Measurements from ENCODE around the gene CDPF1.

The CDPF1 gene

GRCh38 chr22:46290121-46290842 is 40.2 kb upstream of the CDPF1 start:
- Histone ChIP-seq H3K9ac (ENCODE audit: low read length) (no peak overlapping the region), H3K56ac (ENCODE audit: low read length) (no peak overlapping the region), H3K4ac (ENCODE audit: low read depth, low read length) (no peak overlapping the region), H4K5ac (ENCODE audit: low read length) (no peak overlapping the region), H3K36me3 (ENCODE audit: control insufficient read depth, insufficient read depth, low read length) (no peaks in the 10 kb centered on the region), H3K4me3 (ENCODE audit: low read length) (no peak overlapping the region), H3K18ac (ENCODE audit: low read length) (no peak overlapping the region), H3K4me2 (ENCODE audit: low read length) (no peak overlapping the region), H2BK15ac (replicated peaks; ENCODE audit: low read depth) (no peak overlapping the region), H3K27ac (ENCODE audit: low read depth, low read length) (no peak overlapping the region), H2BK120ac (ENCODE audit: low read depth, low read length) (no peak overlapping the region), H3K79me2 (ENCODE audit: control insufficient read depth, insufficient read depth, low read length) (no peaks in the 10 kb centered on the region), H2AK5ac (ENCODE audit: low read length) (no peak overlapping the region), H2BK5ac (ENCODE audit: low read length) (no peak overlapping the region), H3K23ac (ENCODE audit: low read length) (no peak overlapping the region), H3K79me1 (ENCODE audit: low read length) (no peaks in the 10 kb centered on the region), H4K8ac (ENCODE audit: low read depth, low read length) (no peak overlapping the region), H3K27me3 (ENCODE audit: insufficient read depth, low read length, poor library complexity) (no peaks in the 10 kb centered on the region), H3K4me1 (ENCODE audit: control insufficient read depth, low read depth, low read length) (no peaks in the 10 kb centered on the region)
- WGBS (ENCODE audit: extremely low coverage, insufficient coverage, low lambda C conversion rate), result no CpG with 5 or more reads among the region's 17 CpGs
- no peak for DNase-seq

GRCh38 chr22:46289244-46289891 is 39.3 kb upstream of the CDPF1 start:
- H2BK120ac ChIP-seq (ENCODE audit: low read depth, low read length), result no peak overlapping the region
- no peaks in the 10 kb centered on the region for H3K79me2 ChIP-seq (ENCODE audit: control insufficient read depth, insufficient read depth, low read length)
- no peak overlapping the region for H3K4me2 ChIP-seq (ENCODE audit: low read length)
- no peak overlapping the region for H2BK5ac ChIP-seq (ENCODE audit: low read length)
- H3K9ac ChIP-seq (ENCODE audit: low read length), result no peak overlapping the region
- no peak for DNase-seq
- no peak overlapping the region for H4K5ac ChIP-seq (ENCODE audit: low read length)
- H3K27me3 ChIP-seq (ENCODE audit: insufficient read depth, low read length, poor library complexity), result no peaks in the 10 kb centered on the region
- no peak overlapping the region for H2BK15ac ChIP-seq (replicated peaks; ENCODE audit: low read depth)
- no peaks in the 10 kb centered on the region for H3K79me1 ChIP-seq (ENCODE audit: low read length)
- no peaks in the 10 kb centered on the region for H3K4me1 ChIP-seq (ENCODE audit: control insufficient read depth, low read depth, low read length)
- H3K18ac ChIP-seq (ENCODE audit: low read length), result no peak overlapping the region
- H3K27ac ChIP-seq (ENCODE audit: low read depth, low read length), result no peak overlapping the region
- no peak overlapping the region for H3K4ac ChIP-seq (ENCODE audit: low read depth, low read length)
- H3K4me3 ChIP-seq (ENCODE audit: low read length), result no peak overlapping the region
- H3K56ac ChIP-seq (ENCODE audit: low read length), result no peak overlapping the region
- H2AK5ac ChIP-seq (ENCODE audit: low read length), result no peak overlapping the region
- no peaks in the 10 kb centered on the region for H3K36me3 ChIP-seq (ENCODE audit: control insufficient read depth, insufficient read depth, low read length)
- no CpG with 5 or more reads among the region's 33 CpGs for WGBS (ENCODE audit: extremely low coverage, insufficient coverage, low lambda C conversion rate)
- no peak overlapping the region for H3K23ac ChIP-seq (ENCODE audit: low read length)
- no peak overlapping the region for H4K8ac ChIP-seq (ENCODE audit: low read depth, low read length)

GRCh38 chr22:46288846-46289243 is 38.8 kb upstream of the CDPF1 start:
- Histone ChIP-seq H3K36me3 (ENCODE audit: control insufficient read depth, insufficient read depth, low read length) (no peaks in the 10 kb centered on the region), H2BK120ac (ENCODE audit: low read depth, low read length) (no peak overlapping the region)
- WGBS (ENCODE audit: extremely low coverage, insufficient coverage, low lambda C conversion rate), result no CpG with 5 or more reads among the region's 7 CpGs

GRCh38 chr22:46287873-46288751 is 38.0 kb upstream of the CDPF1 start:
- Histone ChIP-seq H3K4me3 (ENCODE audit: low read length) (no peak overlapping the region), H3K79me2 (ENCODE audit: control insufficient read depth, insufficient read depth, low read length) (no peaks in the 10 kb centered on the region), H3K4ac (ENCODE audit: low read depth, low read length) (no peak overlapping the region), H3K56ac (ENCODE audit: low read length) (no peak overlapping the region), H3K27me3 (ENCODE audit: insufficient read depth, low read length, poor library complexity) (no peaks in the 10 kb centered on the region), H4K5ac (ENCODE audit: low read length) (no peak overlapping the region), H3K23ac (ENCODE audit: low read length) (no peak overlapping the region), H2BK5ac (ENCODE audit: low read length) (no peak overlapping the region), H2AK5ac (ENCODE audit: low read length) (no peak overlapping the region), H2BK120ac (ENCODE audit: low read depth, low read length) (no peak overlapping the region), H3K36me3 (ENCODE audit: control insufficient read depth, insufficient read depth, low read length) (no peaks in the 10 kb centered on the region), H3K4me1 (ENCODE audit: control insufficient read depth, low read depth, low read length) (no peaks in the 10 kb centered on the region), H4K8ac (ENCODE audit: low read depth, low read length) (no peak overlapping the region), H3K79me1 (ENCODE audit: low read length) (no peaks in the 10 kb centered on the region), H2BK15ac (replicated peaks; ENCODE audit: low read depth) (no peak overlapping the region), H3K4me2 (ENCODE audit: low read length) (no peak overlapping the region), H3K9ac (ENCODE audit: low read length) (no peak overlapping the region), H3K27ac (ENCODE audit: low read depth, low read length) (no peak overlapping the region), H3K18ac (ENCODE audit: low read length) (no peak overlapping the region)
- no CpG with 5 or more reads among the region's 24 CpGs for WGBS (ENCODE audit: extremely low coverage, insufficient coverage, low lambda C conversion rate)
- no peak for DNase-seq

More at GRCh38 chr22:46288846-46289243, 38.8 kb upstream of the CDPF1 start:
- Histone ChIP-seq H3K4ac (ENCODE audit: low read depth, low read length) (no peak overlapping the region), H3K27ac (ENCODE audit: low read depth, low read length) (no peak overlapping the region), H3K23ac (ENCODE audit: low read length) (no peak overlapping the region), H3K27me3 (ENCODE audit: insufficient read depth, low read length, poor library complexity) (no peaks in the 10 kb centered on the region), H2AK5ac (ENCODE audit: low read length) (no peak overlapping the region), H3K9ac (ENCODE audit: low read length) (no peak overlapping the region), H3K56ac (ENCODE audit: low read length) (no peak overlapping the region), H2BK5ac (ENCODE audit: low read length) (no peak overlapping the region), H3K18ac (ENCODE audit: low read length) (no peak overlapping the region), H3K4me3 (ENCODE audit: low read length) (no peak overlapping the region), H4K8ac (ENCODE audit: low read depth, low read length) (no peak overlapping the region), H3K79me2 (ENCODE audit: control insufficient read depth, insufficient read depth, low read length) (no peaks in the 10 kb centered on the region), H3K4me2 (ENCODE audit: low read length) (no peak overlapping the region), H3K4me1 (ENCODE audit: control insufficient read depth, low read depth, low read length) (no peaks in the 10 kb centered on the region), H3K79me1 (ENCODE audit: low read length) (no peaks in the 10 kb centered on the region), H4K5ac (ENCODE audit: low read length) (no peak overlapping the region), H2BK15ac (replicated peaks; ENCODE audit: low read depth) (no peak overlapping the region)
- no peak for DNase-seq

GRCh38 chr22:46286941-46287872 is 37.1 kb upstream of the CDPF1 start:
- no peak overlapping the region for H2BK120ac ChIP-seq (ENCODE audit: low read depth, low read length)
- H3K9ac ChIP-seq (ENCODE audit: low read length), result no peak overlapping the region
- H3K27ac ChIP-seq (ENCODE audit: low read depth, low read length), result no peak overlapping the region
- H2BK5ac ChIP-seq (ENCODE audit: low read length), result no peak overlapping the region
- WGBS (ENCODE audit: extremely low coverage, insufficient coverage, low lambda C conversion rate), result no CpG with 5 or more reads among the region's 15 CpGs
- H3K79me2 ChIP-seq (ENCODE audit: control insufficient read depth, insufficient read depth, low read length), result no peaks in the 10 kb centered on the region
- no peak overlapping the region for H3K23ac ChIP-seq (ENCODE audit: low read length)
- H2BK15ac ChIP-seq (replicated peaks; ENCODE audit: low read depth), result no peak overlapping the region
- no peak overlapping the region for H4K5ac ChIP-seq (ENCODE audit: low read length)
- H3K4me3 ChIP-seq (ENCODE audit: low read length), result no peak overlapping the region
- no peaks in the 10 kb centered on the region for H3K36me3 ChIP-seq (ENCODE audit: control insufficient read depth, insufficient read depth, low read length)
- H3K4ac ChIP-seq (ENCODE audit: low read depth, low read length), result no peak overlapping the region
- no peaks in the 10 kb centered on the region for H3K4me1 ChIP-seq (ENCODE audit: control insufficient read depth, low read depth, low read length)
- H2AK5ac ChIP-seq (ENCODE audit: low read length), result no peak overlapping the region
- H4K8ac ChIP-seq (ENCODE audit: low read depth, low read length), result no peak overlapping the region
- H3K27me3 ChIP-seq (ENCODE audit: insufficient read depth, low read length, poor library complexity), result no peaks in the 10 kb centered on the region
- H3K4me2 ChIP-seq (ENCODE audit: low read length), result no peak overlapping the region
- no peaks in the 10 kb centered on the region for H3K79me1 ChIP-seq (ENCODE audit: low read length)
- DNase-seq, result no peak
- H3K56ac ChIP-seq (ENCODE audit: low read length), result no peak overlapping the region
- no peak overlapping the region for H3K18ac ChIP-seq (ENCODE audit: low read length)
